ENCODE data around the gene GRIK2. TPM values are rescaled to one million over a fixed set of nuclear protein-coding genes. Genes with fewer than 3 reads are reported as not detected.
A peak's percentile ranks its signal among the peaks of the same experiment; 100 is the strongest.
"Not testable (repeated sequence)": the region's sequence is repeated elsewhere in the genome, so short reads cannot be mapped to it uniquely, and the experiment has no call there.

The GRIK2 gene
- total RNA-seq, 4 donors from 2014 or later, result 1.6 to 8.9 (median 8.6) TPM; not detected in 1

DNA sequence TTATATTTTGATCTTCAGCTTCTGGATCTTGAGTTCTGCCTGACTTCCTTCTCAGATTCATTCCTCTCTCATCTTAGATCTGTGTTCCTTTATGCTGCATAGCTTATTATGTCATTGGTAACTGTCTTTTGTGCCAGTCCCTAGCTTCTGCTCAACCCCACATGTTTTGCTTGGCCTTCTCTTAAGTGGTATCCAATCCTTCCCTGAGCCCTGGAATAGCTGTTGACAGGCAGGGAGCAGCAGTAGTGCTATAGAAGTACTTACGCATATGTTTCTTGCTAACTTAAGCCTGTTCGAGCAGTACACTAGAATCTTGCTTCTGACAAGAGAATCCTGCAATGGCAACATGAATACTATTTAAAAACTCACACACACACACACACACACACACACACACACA is 13.6 kb upstream of the GRIK2 start:
- H3K4me1 ChIP-seq, result no peaks in the 10 kb centered on the region
- no peak overlapping the region for H3K27ac ChIP-seq
- no peaks in the 10 kb centered on the region for H3K36me3 ChIP-seq
- no peaks in the 10 kb centered on the region for H3K27me3 ChIP-seq
- no peak overlapping the region for H3K4me3 ChIP-seq
- no peak for DNase-seq
- TF ChIP-seq, protein P1, sequence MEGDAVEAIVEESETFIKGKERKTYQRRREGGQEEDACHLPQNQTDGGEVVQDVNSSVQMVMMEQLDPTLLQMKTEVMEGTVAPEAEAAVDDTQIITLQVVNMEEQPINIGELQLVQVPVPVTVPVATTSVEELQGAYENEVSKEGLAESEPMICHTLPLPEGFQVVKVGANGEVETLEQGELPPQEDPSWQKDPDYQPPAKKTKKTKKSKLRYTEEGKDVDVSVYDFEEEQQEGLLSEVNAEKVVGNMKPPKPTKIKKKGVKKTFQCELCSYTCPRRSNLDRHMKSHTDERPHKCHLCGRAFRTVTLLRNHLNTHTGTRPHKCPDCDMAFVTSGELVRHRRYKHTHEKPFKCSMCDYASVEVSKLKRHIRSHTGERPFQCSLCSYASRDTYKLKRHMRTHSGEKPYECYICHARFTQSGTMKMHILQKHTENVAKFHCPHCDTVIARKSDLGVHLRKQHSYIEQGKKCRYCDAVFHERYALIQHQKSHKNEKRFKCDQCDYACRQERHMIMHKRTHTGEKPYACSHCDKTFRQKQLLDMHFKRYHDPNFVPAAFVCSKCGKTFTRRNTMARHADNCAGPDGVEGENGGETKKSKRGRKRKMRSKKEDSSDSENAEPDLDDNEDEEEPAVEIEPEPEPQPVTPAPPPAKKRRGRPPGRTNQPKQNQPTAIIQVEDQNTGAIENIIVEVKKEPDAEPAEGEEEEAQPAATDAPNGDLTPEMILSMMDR (IDR thresholded peaks at IDR 0.05), result no peak
- no peak for TF ChIP-seq POLR2A (IDR thresholded peaks at IDR 0.05)
- H3K9me3 ChIP-seq, result no peaks in the 10 kb centered on the region

- no peak for TF ChIP-seq POLR2A (IDR thresholded peaks at IDR 0.05)
- TF ChIP-seq, protein P1 (IDR thresholded peaks at IDR 0.05), result no peak
- no peaks in the 10 kb centered on the region for H3K27me3 ChIP-seq
- no peak for DNase-seq
- no peaks in the 10 kb centered on the region for H3K4me1 ChIP-seq
- no peaks in the 10 kb centered on the region for H3K36me3 ChIP-seq
- no peak overlapping the region for H3K27ac ChIP-seq
- H3K9me3 ChIP-seq, result no peaks in the 10 kb centered on the region
- H3K4me3 ChIP-seq, result no peak overlapping the region
Observed at GRCh38 chr6:101380897-101381630, 12.4 kb upstream of the GRIK2 start.

- not testable (repeated sequence) for H3K27ac ChIP-seq, H3K27me3 ChIP-seq, H3K4me1 ChIP-seq, H3K36me3 ChIP-seq, DNase-seq, H3K9me3 ChIP-seq, H3K4me3 ChIP-seq
Observed at GRCh38 chr6:101383747-101384146, 9.8 kb upstream of the GRIK2 start.

DNA sequence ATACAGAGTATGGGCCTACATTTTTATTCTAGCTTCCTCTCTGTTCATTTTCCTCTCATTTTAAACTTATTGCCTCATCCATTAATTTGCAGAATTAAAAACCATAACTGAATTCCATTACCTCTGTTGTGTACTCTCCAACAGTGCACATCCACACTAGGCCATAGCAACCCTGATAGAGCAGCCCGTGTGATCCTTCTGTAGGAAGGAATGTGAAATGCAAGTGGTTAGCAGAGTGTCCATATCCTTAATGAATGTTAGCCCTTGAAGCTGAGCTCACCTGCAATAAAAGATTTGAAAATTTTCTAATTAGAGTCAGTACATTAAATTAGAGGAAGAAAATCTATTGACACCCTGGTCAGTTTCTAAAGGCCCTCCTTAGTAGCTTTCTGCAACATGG is 6.5 kb upstream of the GRIK2 start:
- TF ChIP-seq POLR2A (IDR thresholded peaks at IDR 0.05), result no peak
- TF ChIP-seq, protein P1 (IDR thresholded peaks at IDR 0.05), result no peak
- H3K27ac ChIP-seq, result no peak overlapping the region
- no peaks in the 10 kb centered on the region for H3K27me3 ChIP-seq
- no peak overlapping the region for H3K4me3 ChIP-seq
- no peaks in the 10 kb centered on the region for H3K4me1 ChIP-seq
- DNase-seq, result no peak
- no peaks in the 10 kb centered on the region for H3K9me3 ChIP-seq
- H3K36me3 ChIP-seq, result no peaks in the 10 kb centered on the region

DNA sequence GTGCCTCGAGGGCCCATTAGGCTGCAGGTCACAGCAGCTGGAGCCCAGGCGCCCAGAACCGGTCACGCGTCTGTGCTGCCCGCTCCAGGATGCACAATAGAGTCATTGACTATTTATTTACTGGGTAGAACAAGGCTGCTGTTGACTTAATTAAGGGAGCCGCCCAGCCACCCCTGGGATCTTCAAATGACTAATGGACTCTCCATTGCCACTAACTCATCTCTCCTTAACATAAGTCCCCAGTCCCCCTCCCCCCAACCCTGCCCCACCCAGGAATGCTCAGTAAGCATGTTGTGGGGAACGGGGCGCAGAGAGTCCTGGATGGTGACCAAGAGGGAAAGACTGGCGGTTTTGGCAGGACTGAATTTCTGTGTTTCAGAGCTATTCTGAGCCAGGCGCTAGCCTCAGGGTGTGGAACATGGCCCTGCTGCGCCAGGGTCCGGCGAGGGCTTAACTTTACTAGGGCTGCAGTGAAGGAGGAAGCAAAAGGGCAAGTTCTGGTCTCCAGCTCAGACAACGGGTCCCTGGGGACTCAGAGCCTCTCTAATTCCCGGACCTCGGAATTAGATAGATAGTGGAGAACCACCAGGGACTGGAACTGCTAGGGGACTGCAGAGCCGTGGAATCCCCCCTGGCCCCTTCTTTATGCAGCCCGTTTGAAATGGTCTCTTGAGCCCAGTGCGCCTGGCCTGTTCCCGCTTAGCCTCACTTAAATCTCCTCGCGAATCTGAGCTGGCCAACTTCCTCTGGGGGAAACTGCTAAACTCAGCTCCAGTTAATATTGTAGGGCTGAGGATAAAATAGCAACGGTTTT is 1.5 kb upstream of the GRIK2 start:
- Histone ChIP-seq H3K27me3 (no peaks in the 10 kb centered on the region), H3K4me1 (peaks cover 0 to 14% (median 0%) of the 10 kb centered on the region in 4 donors), H3K27ac (no peak overlapping the region), H3K36me3 (no peaks in the 10 kb centered on the region), H3K9me3 (no peaks in the 10 kb centered on the region), H3K4me3 (no peak overlapping the region)
- no peak for DNase-seq
- no peak for TF ChIP-seq POLR2A (IDR thresholded peaks at IDR 0.05)
- TF ChIP-seq, protein P1 (IDR thresholded peaks at IDR 0.05), result no peak

- H3K9me3 ChIP-seq, result no peaks in the 10 kb centered on the region
- H3K27me3 ChIP-seq, result no peaks in the 10 kb centered on the region
- DNase-seq, result no peak
- H3K27ac ChIP-seq, result no peak overlapping the region
- no peak for TF ChIP-seq POLR2A (IDR thresholded peaks at IDR 0.05)
- TF ChIP-seq, protein P1 (IDR thresholded peaks at IDR 0.05), result no peak
- H3K4me3 ChIP-seq, result peak overlapping the region in 1 of 4 donors; percentile 34
- H3K36me3 ChIP-seq, result no peaks in the 10 kb centered on the region
- H3K4me1 ChIP-seq, result peaks cover 0 to 14% (median 0%) of the 10 kb centered on the region in 4 donors
Observed at GRCh38 chr6:101392586-101393230, 800 bp upstream of the GRIK2 start.

Measured in Peyer's patch (tissue), 4 donors.